GM21381 (cell line): ENCODE measurements around the gene ERG.

Experiments used
- ATAC-seq: cut with Tn5 transposase; IDR thresholded peaks from one replicate; pipeline ENCODE4 v1.9.1; 2021; ENCODE audit warnings: mild to moderate bottlenecking, moderate library complexity; ENCODE audit not compliant: unreplicated experiment

The ERG gene

DNA sequence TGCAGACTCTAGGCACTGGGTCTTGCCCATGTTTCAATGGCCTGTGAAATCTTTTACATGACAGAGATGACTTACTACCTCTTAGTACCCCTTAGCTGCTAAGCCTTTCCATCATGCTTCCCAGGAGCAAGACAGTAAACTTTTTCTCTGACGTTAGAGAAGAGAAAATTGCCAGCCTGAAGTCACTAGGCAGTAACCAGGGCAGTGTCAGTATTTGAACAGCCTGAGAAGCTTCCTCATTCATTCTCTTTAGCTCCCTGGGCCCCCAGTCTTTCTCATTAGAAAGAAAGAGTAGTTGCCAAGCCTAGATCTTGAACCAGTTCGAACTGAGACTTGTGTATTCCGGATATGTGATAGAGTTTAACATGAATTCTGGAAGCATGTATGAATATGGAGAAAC lies 99.2 kb downstream of the ERG start:
- no peak for ATAC-seq

DNA sequence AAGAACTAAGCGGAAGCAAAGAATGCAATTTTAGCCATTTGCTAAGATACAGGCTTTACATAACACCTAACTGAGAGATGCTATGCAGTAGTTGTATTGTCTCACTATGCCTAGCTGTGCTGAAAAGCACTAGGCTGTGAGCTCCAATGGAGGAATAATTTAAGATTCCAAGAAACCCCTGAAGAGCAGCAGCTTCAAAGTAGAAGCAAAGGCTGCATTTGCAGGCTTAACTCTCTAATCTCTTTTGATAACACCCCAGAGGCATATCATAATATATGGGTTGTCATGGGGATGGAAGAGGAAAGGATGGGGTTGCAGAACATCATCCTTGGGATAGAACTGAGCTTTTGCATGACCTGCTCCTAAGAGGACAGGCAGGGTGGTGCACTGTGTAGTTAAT lies 102.0 kb downstream of the ERG start:
- ATAC-seq, result no peak

DNA sequence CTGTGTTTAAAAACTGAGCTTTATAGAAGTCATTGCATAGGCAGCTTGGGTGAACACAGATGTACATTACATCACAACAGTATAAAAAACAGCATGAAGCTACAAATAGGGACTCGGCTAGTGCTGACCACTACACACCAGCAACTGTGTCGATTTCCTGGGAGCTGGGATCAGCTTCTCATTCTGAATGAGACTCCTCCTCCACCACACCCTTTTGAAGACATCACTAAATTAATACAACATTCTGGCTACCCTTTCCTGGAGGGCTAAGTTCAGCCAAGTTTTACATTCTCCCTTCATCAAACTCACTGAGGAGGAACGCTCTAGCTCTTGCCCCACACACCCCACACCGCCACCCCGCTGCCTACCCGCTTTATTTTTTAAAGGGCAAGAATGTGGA lies 102.7 kb downstream of the ERG start:
- no peak for ATAC-seq

DNA sequence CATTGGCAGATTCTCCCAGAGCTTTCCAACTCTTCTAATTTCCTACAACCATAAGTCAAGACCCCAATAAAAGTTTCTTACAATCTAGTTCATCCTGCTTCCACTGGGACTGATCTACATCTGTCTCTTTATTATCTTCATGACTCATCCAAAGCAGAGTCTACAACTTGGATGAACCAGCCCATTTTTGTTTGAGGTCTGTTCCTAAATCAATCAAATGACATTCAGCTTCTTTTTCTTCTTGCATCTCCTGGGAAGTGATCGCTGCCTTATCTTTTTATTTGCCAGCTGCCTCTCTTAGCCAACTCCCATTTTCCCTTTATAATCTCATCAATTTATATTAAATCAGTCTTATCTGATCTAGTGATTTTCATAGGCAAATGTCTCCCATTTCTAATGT lies 105.6 kb downstream of the ERG start:
- ATAC-seq, result no peak

DNA sequence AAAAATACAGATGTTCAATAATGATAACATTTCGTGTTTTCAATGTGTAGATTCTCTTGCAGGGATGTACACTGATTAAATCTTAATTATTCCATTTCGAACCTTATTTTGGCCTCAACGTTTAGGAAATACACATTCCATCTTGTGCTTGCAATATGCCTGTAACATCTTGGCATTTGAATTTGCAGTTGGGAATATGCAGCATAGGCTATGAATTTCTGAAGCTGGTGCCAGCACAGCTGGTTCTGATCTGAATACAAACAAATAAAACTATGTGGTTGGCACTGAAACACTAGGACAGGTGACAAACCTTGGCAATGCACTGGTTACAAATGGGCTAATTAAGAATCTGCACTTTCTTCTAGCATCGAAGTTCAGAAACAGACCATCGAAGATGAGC lies 108.4 kb downstream of the ERG start:
- ATAC-seq, result no peak

DNA sequence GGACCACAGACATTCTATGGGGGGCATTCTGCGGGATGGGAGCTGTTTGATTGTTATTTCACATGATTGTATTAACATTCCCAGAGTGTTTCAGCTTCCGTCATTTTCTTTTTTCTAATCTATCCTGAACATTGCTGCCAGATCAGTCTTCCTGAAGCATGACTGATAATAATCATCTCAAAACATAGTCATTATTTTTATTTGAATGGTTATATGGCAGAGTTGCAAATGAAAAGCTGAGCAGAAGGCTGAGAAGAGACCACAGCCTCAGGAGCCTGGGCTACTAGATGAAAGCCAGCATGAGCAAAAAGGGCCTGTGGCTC lies 109.0 kb downstream of the ERG start:
- no peak for ATAC-seq

DNA sequence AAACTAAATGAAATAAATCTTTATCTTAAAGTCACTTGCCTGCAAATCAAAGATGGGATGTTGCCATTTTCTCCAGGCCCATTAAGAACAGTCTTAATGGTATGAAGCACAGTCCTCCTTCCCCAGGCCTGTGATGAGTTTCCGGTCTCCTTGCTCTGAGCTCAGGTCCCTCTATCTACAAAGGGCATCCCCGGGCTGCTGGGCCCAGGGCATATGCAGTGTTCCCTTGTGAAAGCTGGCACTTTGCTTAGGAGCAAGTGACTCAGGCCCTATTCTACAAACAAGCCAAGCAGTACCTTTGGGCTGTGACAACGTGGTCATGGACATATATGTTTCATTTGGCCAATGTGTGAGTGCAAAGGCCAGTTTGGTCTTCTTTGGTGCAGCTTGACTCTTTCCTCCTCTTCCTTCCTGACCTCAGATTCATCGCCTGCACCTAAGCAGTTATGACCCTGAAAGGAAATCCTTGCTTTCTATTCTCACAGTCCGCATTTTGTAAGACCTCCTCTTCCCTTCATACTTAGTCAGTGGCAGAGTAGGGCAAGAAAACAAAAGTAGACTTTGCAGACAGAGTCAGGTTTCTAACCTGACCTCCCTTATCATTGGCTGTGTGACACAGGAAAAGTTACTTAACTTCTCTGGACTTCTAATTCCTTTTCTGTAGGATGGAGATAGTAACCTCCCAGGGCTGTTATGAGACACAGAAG lies 109.5 kb downstream of the ERG start:
- ATAC-seq, result no peak

DNA sequence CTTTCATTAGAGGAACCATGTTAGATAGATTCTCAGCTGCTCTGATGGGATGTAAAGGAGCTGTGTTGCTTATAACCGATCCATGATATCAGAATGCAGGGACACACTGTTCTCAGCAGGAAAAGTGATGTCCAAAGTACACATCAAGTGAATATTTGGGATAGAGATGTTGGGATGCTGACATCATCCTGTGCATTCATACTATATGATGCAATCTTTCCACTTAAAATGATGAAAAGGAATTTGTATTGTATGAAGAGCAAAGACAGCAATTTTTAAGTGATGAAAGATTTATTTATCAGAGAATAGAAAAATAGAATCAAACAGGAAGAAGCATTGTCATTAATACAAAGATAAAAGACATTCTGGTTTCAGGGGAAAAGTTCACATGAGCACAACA lies 110.1 kb downstream of the ERG start:
- ATAC-seq, result no peak

DNA sequence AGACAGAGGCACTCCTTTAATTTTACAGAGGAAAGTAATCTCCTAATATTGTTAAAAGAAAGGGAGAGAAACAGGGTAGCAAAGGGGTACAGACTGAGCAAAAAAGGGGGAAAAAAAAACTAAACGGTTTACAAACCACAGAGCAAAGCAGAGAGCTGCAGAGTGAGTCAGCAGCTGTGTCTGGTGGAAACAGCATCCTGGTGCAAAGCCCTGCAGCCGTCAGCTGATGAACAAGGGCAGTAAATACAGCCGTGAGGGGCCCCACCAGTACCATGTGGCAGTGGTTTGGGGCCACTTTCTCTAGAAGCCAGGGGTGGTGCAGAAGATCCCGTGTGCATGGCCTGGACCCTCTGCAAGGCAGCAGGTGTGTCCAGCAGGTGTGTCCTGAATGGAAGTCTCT lies 111.3 kb downstream of the ERG start:
- no peak for ATAC-seq

DNA sequence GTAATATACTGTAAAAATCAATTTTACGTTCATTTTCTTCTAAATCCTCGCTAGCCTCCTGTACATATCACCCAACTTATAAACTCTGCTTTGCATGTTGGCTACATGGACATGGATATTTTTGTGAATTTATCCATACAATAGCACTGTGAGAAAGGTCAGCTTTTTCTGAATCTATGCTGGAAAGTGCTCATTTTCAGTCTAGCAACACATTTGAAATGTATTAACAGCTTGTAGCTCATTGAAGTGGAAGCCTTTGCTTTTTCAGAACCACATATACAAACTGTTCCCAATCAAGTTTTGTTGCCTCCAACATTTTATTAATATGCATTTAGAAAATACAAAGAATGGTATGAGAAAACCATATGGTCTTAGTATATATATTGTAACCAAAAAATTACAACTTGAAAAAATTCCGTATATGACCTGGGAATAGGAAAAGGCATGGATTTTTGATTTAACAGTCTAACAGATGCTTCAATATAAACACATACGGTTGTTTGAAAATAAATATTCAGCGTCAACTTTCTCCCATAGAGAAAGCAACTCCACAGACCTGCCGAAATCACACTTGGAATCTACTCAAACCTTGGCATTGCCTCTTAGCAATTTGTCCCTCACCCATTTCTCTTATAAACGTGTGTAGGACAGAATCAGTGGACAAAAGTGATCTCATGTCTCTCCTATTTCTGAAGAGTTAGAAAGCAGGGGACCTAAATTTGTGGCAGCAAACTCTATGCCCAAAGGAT lies 112.7 kb downstream of the ERG start:
- no peak for ATAC-seq

DNA sequence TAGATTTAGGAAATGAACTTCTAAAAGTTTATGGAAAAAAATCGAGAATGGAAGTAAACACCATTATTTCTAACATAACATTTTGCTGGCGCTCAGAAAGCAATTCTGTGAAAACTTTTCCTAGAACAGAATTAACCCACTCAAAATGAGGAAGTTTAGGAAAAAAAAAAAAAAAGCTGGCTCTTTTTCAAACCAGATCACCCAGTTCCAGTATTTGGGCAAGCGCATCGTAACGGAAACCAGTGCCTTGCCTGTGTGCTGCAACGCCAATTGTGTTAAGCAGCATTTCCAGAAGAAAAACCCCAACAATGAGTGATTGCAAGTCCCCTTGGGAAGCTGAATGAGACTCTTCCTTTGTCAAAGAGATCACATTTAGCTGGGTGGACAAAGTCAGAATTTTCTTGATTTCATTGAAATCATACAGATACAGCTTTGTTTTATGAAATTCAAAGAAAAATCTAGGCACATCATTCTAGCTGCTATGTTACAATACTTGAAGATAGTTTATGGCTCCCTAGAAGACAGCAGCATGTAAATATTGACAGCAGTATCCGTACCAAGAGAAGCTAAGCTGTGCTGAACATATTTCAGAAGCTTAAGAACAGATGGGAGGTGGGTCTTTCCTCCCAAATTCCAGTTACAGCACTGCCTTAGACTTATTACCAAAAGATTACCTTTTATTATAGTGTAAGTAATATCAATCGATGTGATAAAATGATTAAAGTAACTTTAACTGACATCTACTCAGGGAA lies 113.4 kb downstream of the ERG start:
- ATAC-seq, result no peak

DNA sequence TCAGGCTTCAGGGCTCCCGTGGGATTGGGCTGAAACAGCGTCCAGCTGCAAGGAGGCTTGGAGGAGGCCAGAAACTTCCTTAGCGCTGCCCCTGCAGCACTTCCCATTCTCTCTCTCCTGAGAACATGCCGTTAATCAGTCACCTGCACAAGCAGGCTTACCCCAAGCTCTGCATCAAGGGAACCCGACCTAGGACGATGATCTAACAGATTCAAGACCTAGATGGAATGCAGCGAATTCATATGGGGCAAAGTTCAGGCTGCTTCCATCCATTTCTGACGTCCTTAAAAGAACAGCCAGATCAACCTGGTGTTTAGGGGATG lies 114.1 kb downstream of the ERG start:
- no peak for ATAC-seq

DNA sequence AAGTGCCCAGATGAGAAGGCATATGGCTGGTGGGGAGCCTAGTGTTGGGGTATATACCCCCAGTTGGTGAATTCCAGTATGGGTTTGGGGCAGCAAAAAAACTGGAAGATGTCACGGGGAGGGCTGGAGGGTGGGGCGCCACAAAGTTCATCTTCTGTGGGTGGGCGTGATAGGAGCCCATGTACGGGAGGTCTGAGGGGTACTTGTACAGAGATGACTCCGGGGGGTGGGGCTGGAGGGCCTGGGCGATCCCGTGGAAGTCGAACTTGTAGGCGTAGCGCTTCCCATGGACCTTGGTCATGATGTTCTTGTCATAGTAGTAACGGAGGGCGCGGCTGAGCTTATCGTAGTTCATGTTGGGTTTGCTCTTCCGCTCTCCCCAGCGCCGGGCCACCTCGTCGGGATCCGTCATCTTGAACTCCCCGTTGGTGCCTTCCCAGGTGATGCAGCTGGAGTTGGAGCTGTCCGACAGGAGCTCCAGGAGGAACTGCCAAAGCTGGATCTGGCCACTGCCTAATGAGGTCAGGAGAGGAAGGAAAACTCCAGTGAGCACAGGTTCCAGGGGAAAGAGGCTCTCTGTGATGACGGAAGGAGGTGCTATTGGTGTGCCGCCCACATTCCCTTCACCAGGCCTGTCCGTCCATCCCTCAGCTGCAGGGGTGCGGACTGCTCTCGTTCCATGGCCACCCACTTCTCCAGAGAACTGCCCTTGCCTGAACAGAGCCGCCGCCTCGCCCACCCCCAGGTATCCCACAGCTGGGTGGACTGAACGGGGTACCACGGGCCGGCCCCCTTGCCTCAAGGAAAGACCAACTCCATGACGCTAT lies 114.7 kb downstream of the ERG start:
- no peak for ATAC-seq

DNA sequence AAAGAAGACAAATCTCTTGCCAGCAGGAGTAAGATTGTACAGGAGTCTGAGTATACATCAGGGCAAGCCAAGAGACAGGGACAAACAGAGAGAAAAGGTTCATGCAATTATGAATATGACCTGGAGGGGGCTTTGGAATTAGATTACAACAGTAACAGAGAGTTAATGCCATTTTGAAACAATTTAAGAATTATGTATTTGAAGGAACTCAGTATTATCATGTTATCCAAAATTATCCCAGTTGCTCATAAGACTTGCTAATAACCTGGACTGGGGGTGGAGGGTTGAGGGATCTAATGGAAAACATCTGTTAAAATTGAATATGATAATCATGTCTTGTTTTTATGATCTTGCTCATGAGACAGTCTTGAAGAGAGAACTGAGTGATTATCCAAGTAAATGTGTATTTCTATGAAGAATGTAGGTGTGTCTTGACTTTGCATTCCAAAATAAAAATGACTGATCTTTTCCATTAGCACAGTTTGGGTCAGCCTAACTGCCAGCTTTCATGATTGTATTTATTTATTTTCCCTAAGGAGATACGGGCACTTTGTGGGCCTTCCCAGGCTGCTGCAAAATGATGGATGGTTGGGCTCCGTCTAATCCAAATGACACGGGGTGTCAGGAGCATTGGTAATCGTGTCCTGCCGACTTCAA lies 117.7 kb downstream of the ERG start:
- no peak for ATAC-seq

DNA sequence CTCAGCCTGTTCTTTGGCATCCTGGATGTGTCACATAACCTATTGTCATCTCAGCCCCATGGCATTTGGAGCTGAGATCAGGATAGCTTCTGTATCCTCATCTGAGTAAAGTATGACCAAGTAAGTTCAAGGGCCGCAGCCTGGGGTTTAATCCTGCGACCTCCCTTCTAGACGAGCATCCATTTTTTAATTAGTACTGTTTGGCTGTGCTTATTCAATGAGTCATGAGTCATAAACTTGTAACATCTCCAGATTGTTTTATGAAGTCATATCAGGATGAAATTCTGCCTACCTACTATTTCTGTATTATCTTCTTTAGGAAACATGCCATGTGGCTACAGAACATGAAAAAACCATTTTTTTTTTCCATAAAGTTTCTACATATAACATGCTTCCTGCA lies 119.1 kb downstream of the ERG start:
- ATAC-seq, result no peak

DNA sequence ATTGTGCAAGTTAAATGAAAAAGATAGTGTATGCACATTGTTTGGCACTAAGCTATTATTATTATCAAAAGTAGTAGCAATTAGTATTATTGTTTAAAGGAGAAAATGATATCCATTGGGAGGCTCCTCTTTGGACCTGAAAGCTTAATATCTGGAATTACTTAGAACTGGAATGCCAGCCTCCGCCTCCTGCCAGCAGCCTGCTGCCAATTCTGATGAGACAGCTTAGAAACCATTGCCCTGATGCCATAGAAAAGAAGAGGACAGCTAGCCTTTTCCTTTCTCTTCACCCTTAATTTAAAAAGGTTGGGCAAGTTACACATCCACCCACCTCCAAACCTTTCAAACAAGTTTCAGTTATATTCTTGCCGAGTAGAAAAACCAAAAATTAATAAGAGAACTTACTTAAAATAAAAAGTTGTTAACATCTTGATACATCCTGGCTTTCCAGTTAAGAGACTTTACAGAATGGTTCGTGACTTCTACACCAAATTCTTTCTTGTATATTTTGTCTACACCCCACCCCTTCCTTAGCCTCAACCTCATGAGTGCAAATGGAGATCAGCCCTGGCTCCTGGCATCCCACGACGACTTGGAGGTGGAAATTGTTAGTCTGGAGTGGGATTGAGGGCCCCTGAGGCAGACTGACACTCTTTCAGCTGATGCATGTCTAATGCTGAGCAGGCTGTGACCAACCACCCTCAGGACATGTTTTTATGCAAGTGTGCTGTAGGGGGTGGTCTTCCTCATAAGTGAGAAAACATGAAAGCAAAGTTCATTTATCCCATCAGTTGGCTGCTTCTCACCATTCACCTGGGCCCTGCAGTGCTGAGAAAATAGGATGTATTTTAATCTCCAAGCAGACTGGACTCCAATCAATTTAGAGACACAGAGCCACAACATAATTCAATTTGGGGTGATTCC lies 120.8 kb downstream of the ERG start:
- no peak for ATAC-seq

DNA sequence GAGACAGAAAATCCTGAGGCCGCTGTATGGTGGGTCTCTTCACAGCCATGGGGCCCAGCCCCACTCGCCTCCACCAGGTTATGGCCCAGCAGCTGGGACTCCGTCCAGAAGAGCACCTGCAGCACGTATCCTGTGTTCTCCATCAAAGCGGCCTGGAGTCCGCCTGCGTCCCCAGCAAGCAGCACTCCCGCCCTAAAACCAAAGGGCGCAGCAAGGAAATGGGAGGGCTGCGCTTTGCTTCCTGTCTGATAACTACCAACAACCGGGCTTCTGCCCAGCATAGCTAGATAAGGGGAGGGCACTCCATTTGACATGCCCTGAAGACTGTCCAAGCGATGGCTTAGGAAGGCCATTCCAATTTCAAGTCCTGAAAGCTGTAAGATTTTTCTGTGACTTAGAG lies 121.6 kb downstream of the ERG start:
- no peak for ATAC-seq

DNA sequence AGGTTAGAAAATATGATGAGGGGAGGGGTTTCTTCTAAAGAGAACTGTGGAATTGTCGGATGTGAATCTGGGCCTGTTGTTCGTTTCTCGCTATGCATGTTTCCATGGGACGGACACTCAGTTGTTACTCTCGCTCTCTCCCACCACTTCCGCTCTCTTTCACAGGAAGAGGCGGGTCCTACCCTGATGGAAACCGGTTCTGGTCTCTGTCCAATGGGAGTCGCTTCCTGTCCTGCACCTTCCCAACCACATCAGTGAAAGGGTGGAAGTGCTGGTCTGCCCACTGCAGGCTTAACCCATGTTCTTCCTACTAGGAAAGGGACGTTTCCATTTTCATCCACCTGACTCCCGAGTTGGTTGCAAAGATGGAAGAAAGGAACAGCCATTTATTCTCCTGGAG lies 122.0 kb downstream of the ERG start:
- ATAC-seq, result no peak

DNA sequence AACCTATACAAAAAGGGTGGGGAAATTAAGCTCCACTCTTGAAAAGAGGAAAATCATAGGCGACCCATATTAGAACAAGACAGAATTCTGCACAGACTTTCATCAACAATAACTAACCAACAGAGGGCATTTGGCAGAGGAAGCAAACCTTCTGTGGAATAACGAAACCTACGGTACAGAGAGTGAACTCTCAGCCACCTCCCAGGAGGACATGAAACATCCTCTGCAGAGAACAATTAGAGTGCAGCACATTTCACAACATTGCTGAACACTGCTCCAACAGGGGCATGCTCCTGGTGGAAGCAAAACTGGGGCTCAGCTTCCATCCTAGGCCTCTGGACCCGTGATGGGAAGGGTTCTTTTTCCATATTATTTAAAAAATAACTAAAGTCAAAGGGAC lies 130.6 kb downstream of the ERG start:
- ATAC-seq, result no peak

DNA sequence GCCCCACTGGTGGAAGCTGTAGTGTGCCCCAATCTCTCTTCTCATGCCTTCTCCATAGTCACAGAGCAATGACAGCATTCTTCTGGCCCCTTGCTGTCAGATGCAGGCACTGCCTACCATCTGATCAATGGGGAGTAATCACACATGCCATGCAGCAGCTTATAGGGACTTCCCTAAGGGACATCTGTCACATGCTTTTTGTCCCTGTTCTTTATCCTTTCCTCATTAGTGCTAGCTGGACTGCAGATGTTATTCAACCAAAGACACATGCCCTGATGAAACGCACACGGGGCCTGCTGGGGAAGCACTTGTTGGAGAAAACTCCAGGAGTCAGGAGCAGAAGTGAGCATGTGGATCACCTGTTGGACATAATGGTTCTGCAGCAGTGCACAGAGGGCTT lies 132.8 kb downstream of the ERG start:
- ATAC-seq, result no peak
